Activated gamma-delta T cell treated with Interleukin-2 at 50 U/mL for 16 hours (primary cell): ENCODE results near the gene ZBTB24.
"Not testable (repeated sequence)": the region's sequence is repeated elsewhere in the genome, so short reads cannot be mapped to it uniquely, and the experiment has no call there.

Source experiments
- DNase-seq: peaks from one replicate; pipeline ENCODE4 v3.0.0-alpha.2; 2020

ZBTB24 gene

GRCh38 chr6:109467696-109468095 is 15.3 kb downstream of the ZBTB24 start:
- no peak for DNase-seq

GRCh38 chr6:109466212-109466923 is 16.7 kb downstream of the ZBTB24 start:
- no peak for DNase-seq

- DNase-seq = no peak
Observed at GRCh38 chr6:109465772-109466171, 17.2 kb downstream of the ZBTB24 start.

GRCh38 chr6:109461733-109462526 is 21.1 kb downstream of the ZBTB24 start:
- no peak for DNase-seq

- DNase-seq = not testable (repeated sequence)
Observed at GRCh38 chr6:109461205-109461604, 21.8 kb downstream of the ZBTB24 start.

GRCh38 chr6:109460161-109460829 is 22.7 kb downstream of the ZBTB24 start:
- DNase-seq = no peak

GRCh38 chr6:109458774-109459531 is 24.1 kb downstream of the ZBTB24 start:
- peak; percentile 49 for DNase-seq

GRCh38 chr6:109457562-109457996 is 25.4 kb downstream of the ZBTB24 start:
- no peak for DNase-seq

GRCh38 chr6:109456710-109457561 is 26.1 kb downstream of the ZBTB24 start:
- no peak for DNase-seq

- no peak for DNase-seq
Observed at GRCh38 chr6:109456111-109456583, 26.9 kb downstream of the ZBTB24 start.

- peak; percentile 65 for DNase-seq
Observed at GRCh38 chr6:109455437-109456110, 27.4 kb downstream of the ZBTB24 start, which contains the start of gene MICAL1. Gene MICAL1, minus strand, starts transcription at chr6:109455772. Its CDS starts 1,576 bp downstream, at chr6:109454196.

GRCh38 chr6:109454496-109455436 is 28.3 kb downstream of the ZBTB24 start:
- DNase-seq = peak; percentile 71

GRCh38 chr6:109453594-109454495 is 29.2 kb downstream of the ZBTB24 start:
- DNase-seq = no peak

GRCh38 chr6:109453156-109453555 is 29.9 kb downstream of the ZBTB24 start:
- DNase-seq = no peak

GRCh38 chr6:109452181-109452580 is 30.8 kb downstream of the ZBTB24 start:
- no peak for DNase-seq

GRCh38 chr6:109451376-109451775 is 31.6 kb downstream of the ZBTB24 start:
- no peak for DNase-seq

GRCh38 chr6:109450801-109451200 is 32.2 kb downstream of the ZBTB24 start:
- DNase-seq = no peak

GRCh38 chr6:109449795-109450673 is 33.0 kb downstream of the ZBTB24 start:
- DNase-seq = peak; percentile 47
